Activated CD4-positive, CD25-positive, alpha-beta regulatory T cell treated with anti-CD3 and anti-CD28 coated beads, Interleukin-2, amount 50 U/mL, for 72 hours (primary cell): ENCODE data around the gene ZNF358.

Source experiments
- DNase-seq: peaks from one replicate; pipeline ENCODE4 v3.0.0; 2021

The ZNF358 gene

GRCh38 chr19:7515645-7516151 lies at the start of gene ZNF358:
ZNF358 (plus strand) TSS chr19:7516103; CDS start chr19:7519243, 3,140 bp downstream.
- no peak for DNase-seq

- no peak for DNase-seq
Measured at GRCh38 chr19:7467009-7467989, 48.6 kb upstream of the ZNF358 start.

- no peak for DNase-seq
Measured at GRCh38 chr19:7468840-7469239, 47.1 kb upstream of the ZNF358 start.

- DNase-seq, result no peak
Measured at GRCh38 chr19:7469669-7470285, 46.1 kb upstream of the ZNF358 start.

GRCh38 chr19:7470540-7471305 lies 45.2 kb upstream of the ZNF358 start:
- DNase-seq, result no peak

GRCh38 chr19:7471696-7472615 lies 43.9 kb upstream of the ZNF358 start:
- DNase-seq, result no peak

- DNase-seq, result no peak
Measured at GRCh38 chr19:7475665-7476064, 40.2 kb upstream of the ZNF358 start.

GRCh38 chr19:7476241-7476640 lies 39.7 kb upstream of the ZNF358 start:
- no peak for DNase-seq

GRCh38 chr19:7476777-7477494 lies 39.0 kb upstream of the ZNF358 start:
- DNase-seq, result no peak

- DNase-seq, result no peak
Measured at GRCh38 chr19:7477758-7478157, 38.1 kb upstream of the ZNF358 start.

- no peak for DNase-seq
Measured at GRCh38 chr19:7478173-7478842, 37.6 kb upstream of the ZNF358 start.

- DNase-seq, result no peak
Measured at GRCh38 chr19:7478843-7479227, 37.1 kb upstream of the ZNF358 start.

GRCh38 chr19:7480222-7480969 lies 35.5 kb upstream of the ZNF358 start:
- no peak for DNase-seq

GRCh38 chr19:7480970-7481255 lies 35.0 kb upstream of the ZNF358 start:
- DNase-seq, result no peak

- no peak for DNase-seq
Measured at GRCh38 chr19:7482584-7483439, 33.1 kb upstream of the ZNF358 start.

- DNase-seq, result no peak
Measured at GRCh38 chr19:7483720-7484201, 32.1 kb upstream of the ZNF358 start.

- DNase-seq, result no peak
Measured at GRCh38 chr19:7486923-7487322, 29.0 kb upstream of the ZNF358 start.

GRCh38 chr19:7488736-7489353 lies 27.1 kb upstream of the ZNF358 start, which contains the start of gene PEX11G:
PEX11G (minus strand) TSS chr19:7489035; CDS start chr19:7489010, 25 bp downstream.
- DNase-seq, result peak; percentile 94
